RWPE2 (cell line): ENCODE data around the gene MAGI1.

Source experiments
- ATAC-seq: fragments of 200-7000 bp; cut with Tn5 transposase; 3 replicates; pipeline ENCODE4 v1.9.1; 2021; ENCODE audit warnings: low read depth
- DNase-seq: peaks from one replicate; pipeline ENCODE4 v3.0.0-alpha.2; 2020; ENCODE audit warnings: low spot score
- H3K27ac ChIP-seq: fragments of 450-650 bp; 2 replicates; pipeline ENCODE4 v1.5.1; 2017; ENCODE audit warnings: mild to moderate bottlenecking; ENCODE audit not compliant: poor library complexity, severe bottlenecking
- H3K27me3 ChIP-seq: fragments of 250-450 bp; sonication (Bioruptor Pico); 2 replicates; pipeline ENCODE4 v1.5.1; 2021; ENCODE audit warnings: mild to moderate bottlenecking, moderate library complexity; ENCODE audit not compliant: insufficient read depth, poor library complexity, severe bottlenecking
- H3K36me3 ChIP-seq: fragments of 250-450 bp; sonication (Bioruptor Pico); 2 replicates; pipeline ENCODE4 v1.5.1; 2020; ENCODE audit warnings: low read depth, mild to moderate bottlenecking, moderate library complexity
- H3K4me1 ChIP-seq: fragments of 250-450 bp; sonication (Bioruptor Pico); 2 replicates; pipeline ENCODE4 v1.5.1; 2021; ENCODE audit warnings: mild to moderate bottlenecking, moderate library complexity; ENCODE audit not compliant: insufficient read depth, poor library complexity, severe bottlenecking
- H3K4me3 ChIP-seq: fragments of 250-450 bp; sonication (Bioruptor Pico); 2 replicates; pipeline ENCODE4 v1.5.1; 2021; ENCODE audit warnings: mild to moderate bottlenecking, moderate library complexity; ENCODE audit not compliant: severe bottlenecking
- H3K9me3 ChIP-seq: fragments of 250-450 bp; sonication (Bioruptor Pico); 2 replicates; pipeline ENCODE4 v1.5.1; 2021; ENCODE audit warnings: mild to moderate bottlenecking, moderate library complexity; ENCODE audit not compliant: severe bottlenecking
- TF ChIP-seq, protein P1 (sequence below): fragments of 450-650 bp; IDR thresholded peaks from one replicate; pipeline ENCODE4 v1.5.1; 2017; ENCODE audit warnings: mild to moderate bottlenecking, moderate library complexity; ENCODE audit not compliant: poor library complexity, severe bottlenecking

Gene MAGI1

DNA sequence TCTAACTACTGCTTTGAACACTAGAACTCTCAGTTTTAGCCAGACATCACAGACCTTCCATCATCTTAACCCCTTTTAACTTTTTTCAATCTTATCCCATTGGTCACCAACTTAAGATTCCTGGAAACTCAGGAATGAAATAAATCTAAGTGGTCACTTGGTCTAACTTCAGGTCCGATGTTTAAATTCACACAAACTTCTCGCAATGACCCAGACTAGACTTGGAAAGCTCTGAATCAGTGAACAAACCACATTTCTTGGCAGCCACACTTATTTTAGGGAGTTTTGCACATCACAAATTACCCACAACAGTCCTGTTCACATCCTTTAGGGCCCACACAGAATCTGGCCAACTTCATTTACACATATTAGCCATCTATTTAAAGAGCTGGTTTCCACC, 118.9 kb downstream of the MAGI1 start:
- DNase-seq (no peak), ATAC-seq (no peak)
- no peaks in the 10 kb centered on the region for H3K4me1 ChIP-seq
- H3K36me3 ChIP-seq: no peaks in the 10 kb centered on the region
- H3K4me3 ChIP-seq: no peak overlapping the region
- no peaks in the 10 kb centered on the region for H3K27me3 ChIP-seq
- no peaks in the 10 kb centered on the region for H3K9me3 ChIP-seq
- no peak overlapping the region for H3K27ac ChIP-seq
- TF ChIP-seq, protein P1, sequence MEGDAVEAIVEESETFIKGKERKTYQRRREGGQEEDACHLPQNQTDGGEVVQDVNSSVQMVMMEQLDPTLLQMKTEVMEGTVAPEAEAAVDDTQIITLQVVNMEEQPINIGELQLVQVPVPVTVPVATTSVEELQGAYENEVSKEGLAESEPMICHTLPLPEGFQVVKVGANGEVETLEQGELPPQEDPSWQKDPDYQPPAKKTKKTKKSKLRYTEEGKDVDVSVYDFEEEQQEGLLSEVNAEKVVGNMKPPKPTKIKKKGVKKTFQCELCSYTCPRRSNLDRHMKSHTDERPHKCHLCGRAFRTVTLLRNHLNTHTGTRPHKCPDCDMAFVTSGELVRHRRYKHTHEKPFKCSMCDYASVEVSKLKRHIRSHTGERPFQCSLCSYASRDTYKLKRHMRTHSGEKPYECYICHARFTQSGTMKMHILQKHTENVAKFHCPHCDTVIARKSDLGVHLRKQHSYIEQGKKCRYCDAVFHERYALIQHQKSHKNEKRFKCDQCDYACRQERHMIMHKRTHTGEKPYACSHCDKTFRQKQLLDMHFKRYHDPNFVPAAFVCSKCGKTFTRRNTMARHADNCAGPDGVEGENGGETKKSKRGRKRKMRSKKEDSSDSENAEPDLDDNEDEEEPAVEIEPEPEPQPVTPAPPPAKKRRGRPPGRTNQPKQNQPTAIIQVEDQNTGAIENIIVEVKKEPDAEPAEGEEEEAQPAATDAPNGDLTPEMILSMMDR: no peak

DNA sequence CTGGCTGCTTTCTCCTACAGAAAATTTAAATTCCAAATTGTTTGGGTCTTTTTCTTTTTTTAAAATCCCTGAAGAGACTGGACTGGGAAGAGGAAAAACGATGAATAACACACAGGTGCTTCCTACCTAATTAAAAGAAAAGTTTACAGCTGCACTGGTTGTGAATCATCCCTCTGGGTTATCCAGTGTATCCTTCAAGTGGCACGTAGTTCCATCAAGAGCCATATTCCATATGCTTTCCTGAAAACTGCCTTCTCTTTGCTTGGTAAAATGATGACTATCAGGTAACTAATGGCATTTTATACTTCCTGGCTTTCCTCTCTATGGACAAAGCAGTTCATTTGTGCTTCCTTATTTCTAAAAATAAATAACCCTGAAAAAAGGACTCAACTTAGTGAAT, 123.2 kb downstream of the MAGI1 start:
- Histone ChIP-seq H3K4me1 (no peaks in the 10 kb centered on the region), H3K4me3 (no peak overlapping the region), H3K27ac (no peak overlapping the region), H3K36me3 (no peaks in the 10 kb centered on the region), H3K27me3 (no peaks in the 10 kb centered on the region), H3K9me3 (no peaks in the 10 kb centered on the region)
- TF ChIP-seq, protein P1: no peak
- DNase-seq (no peak), ATAC-seq (no peak)

DNA sequence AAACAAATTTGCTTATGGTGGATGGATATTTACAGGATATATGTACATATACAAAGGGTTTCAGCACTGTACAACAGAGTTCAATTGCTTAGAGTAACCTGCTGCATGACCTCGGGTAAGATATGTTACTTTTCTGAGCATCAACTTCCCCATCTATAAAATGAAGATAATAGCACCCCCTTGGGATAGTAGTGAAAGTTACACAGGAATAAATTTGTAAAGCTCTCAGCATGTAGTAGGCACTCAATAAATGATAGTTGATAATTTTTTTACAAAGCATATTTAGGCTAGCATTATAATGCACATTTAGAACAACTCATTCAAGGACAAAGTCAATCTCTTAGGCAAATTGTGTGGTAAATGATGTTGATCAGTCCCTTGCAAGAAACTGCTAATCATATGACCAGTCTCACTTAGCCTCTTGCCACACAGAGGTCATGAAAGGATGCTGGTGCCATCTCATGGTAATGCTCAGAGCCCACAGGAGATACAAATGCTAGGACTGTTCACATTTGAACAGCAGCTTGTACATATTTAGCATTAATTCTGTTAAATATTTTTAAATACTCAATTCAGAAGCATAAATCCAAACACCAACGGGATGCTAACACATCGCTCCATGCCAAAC, 123.9 kb downstream of the MAGI1 start:
- no peak overlapping the region for H3K4me3 ChIP-seq
- H3K4me1 ChIP-seq: no peaks in the 10 kb centered on the region
- H3K9me3 ChIP-seq: no peaks in the 10 kb centered on the region
- no peaks in the 10 kb centered on the region for H3K36me3 ChIP-seq
- TF ChIP-seq, protein P1: peak; percentile 32
- no peaks in the 10 kb centered on the region for H3K27me3 ChIP-seq
- H3K27ac ChIP-seq: no peak overlapping the region
- ATAC-seq (no peak), DNase-seq (no peak)

DNA sequence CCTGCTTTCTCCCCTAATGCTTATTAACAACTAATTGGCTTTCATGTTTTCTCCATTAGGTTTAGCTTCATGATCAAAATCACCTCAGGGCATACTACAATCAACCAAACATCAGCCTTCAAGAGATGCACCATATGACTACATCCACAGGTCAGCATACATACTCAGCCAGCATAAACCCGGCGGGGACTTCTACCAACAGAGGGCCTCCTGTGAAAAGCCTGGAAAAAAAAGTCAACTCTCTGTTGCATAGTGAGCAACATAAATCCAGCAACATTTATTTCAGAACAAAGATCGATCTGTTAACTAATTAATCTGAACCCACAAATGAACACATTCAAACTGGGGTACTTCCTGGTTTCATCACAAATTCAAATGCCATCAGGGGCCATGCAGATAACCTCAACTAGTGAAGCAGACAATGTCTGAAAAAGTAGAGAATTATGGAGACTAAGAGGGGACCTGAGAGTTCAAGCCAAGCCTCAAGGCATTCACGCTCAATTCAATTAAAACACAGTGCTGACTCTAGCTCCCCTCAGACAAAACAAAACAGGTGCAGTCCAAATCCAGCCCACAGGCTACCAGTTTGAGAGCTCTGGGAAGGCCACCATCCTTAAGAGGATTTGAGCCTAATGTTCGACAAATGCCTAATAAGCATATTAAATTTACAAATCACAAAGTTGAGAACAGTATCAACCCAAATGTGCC, 124.5 kb downstream of the MAGI1 start:
- Histone ChIP-seq H3K27me3 (no peaks in the 10 kb centered on the region), H3K27ac (no peak overlapping the region), H3K9me3 (no peaks in the 10 kb centered on the region), H3K36me3 (no peaks in the 10 kb centered on the region), H3K4me1 (no peaks in the 10 kb centered on the region), H3K4me3 (no peak overlapping the region)
- DNase-seq: no peak
- TF ChIP-seq, protein P1: no peak
- no peak for ATAC-seq

DNA sequence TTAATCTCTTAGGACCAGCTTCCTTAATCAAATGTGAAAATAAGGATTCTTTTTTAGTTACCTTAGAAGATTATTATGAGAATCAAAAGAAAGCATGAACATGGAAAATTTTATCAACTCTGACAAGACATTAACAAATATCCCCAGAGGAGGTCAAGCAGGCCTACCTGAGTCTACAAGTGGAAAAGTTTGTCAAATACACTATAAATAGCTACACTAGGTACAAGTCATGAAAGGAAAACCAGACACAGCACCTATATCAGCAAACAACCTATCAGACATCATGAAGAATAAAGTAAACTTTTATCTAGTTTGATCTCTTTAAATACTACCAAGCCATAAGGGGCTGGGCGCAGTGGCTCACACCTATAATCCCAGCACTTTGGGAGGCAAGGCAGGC, 126.1 kb downstream of the MAGI1 start:
- Histone ChIP-seq H3K4me3 (no peak overlapping the region), H3K27ac (no peak overlapping the region), H3K27me3 (no peaks in the 10 kb centered on the region), H3K36me3 (no peaks in the 10 kb centered on the region), H3K9me3 (no peaks in the 10 kb centered on the region), H3K4me1 (no peaks in the 10 kb centered on the region)
- ATAC-seq: no peak
- TF ChIP-seq, protein P1: no peak
- no peak for DNase-seq
